Measurements from ENCODE around the gene HES3.

GRCh38 chr1:6253380-6253779 is 9.4 kb downstream of the HES3 start:
- no peak for TF ChIP-seq CTCF (IDR thresholded peaks at IDR 0.05; ENCODE audit: low read depth, low read length)
- no peak for TF ChIP-seq POLR2A (IDR thresholded peaks at IDR 0.05; ENCODE audit: extremely low read depth, insufficient read length)
- TF ChIP-seq MAX (IDR thresholded peaks at IDR 0.05; ENCODE audit: low read depth, low read length), result no peak
- no peak for TF ChIP-seq MYC (IDR thresholded peaks at IDR 0.05; ENCODE audit: low read depth, low read length)
